ENCODE results near the gene CDH23. TPM values are rescaled to one million over a fixed set of nuclear protein-coding genes. Genes with fewer than 3 reads are reported as not detected.

Gene CDH23
- total RNA-seq, 2 experiments from 2014 or later: 4.0 to 4.5 TPM

- DNase-seq: no peak
- ChIA-PET CTCF (interaction anchor here (0.6 to 4.9 kb wide), 15 partner anchors 9 to 497 kb away, joined by 3 to 19 read pairs (median 3); partner anchors contain the start of gene VSIR), POLR2A (interaction anchor here (0.7 kb wide), 1 partner anchor 242 kb away, joined by 3 read pairs; no protein-coding TSS in a partner anchor)
- H3K27ac Mint-ChIP-seq: peak overlapping the region; percentile 41
- no peaks in the 10 kb centered on the region for H3K27me3 Mint-ChIP-seq
- H3K36me3 Mint-ChIP-seq (ENCODE audit: low read depth): peaks cover 5% of the 10 kb centered on the region
- no peaks in the 10 kb centered on the region for H3K9me3 Mint-ChIP-seq
- H3K4me3 Mint-ChIP-seq: no peak overlapping the region
- H3K4me1 Mint-ChIP-seq: peaks cover 2% of the 10 kb centered on the region
Observed at GRCh38 chr10:71811351-71811750, 414.6 kb downstream of the CDH23 start.

GRCh38 chr10:71812016-71812912 lies 415.5 kb downstream of the CDH23 start:
- POLR2A ChIA-PET: interaction anchor here (0.7 kb wide), 1 partner anchor 243 kb away, joined by 3 read pairs; no protein-coding TSS in a partner anchor
- no peaks in the 10 kb centered on the region for H3K9me3 Mint-ChIP-seq

GRCh38 chr10:71812913-71813590 lies 416.3 kb downstream of the CDH23 start:
- H3K27ac Mint-ChIP-seq: no peak overlapping the region
- no peaks in the 10 kb centered on the region for H3K9me3 Mint-ChIP-seq
- ChIA-PET CTCF (interaction anchor here (1.0 to 4.9 kb wide), 7 partner anchors 9 to 494 kb away, joined by 3 to 19 read pairs (median 5); partner anchors contain the start of genes SLC29A3 and VSIR), POLR2A (no interaction called here)
- peaks cover 12% of the 10 kb centered on the region for H3K36me3 Mint-ChIP-seq (ENCODE audit: low read depth)
- peaks cover 2% of the 10 kb centered on the region for H3K4me1 Mint-ChIP-seq
- H3K27me3 Mint-ChIP-seq: no peaks in the 10 kb centered on the region
- H3K4me3 Mint-ChIP-seq: no peak overlapping the region
- DNase-seq: no peak

More at GRCh38 chr10:71812016-71812912, 415.5 kb downstream of the CDH23 start:
- Mint-ChIP-seq H3K27ac (no peak overlapping the region), H3K4me3 (no peak overlapping the region), H3K27me3 (no peaks in the 10 kb centered on the region), H3K4me1 (peaks cover 2% of the 10 kb centered on the region), H3K36me3 (ENCODE audit: low read depth) (peaks cover 9% of the 10 kb centered on the region)
- peak; percentile 77 for DNase-seq
- CTCF ChIA-PET: interaction anchor here (0.7 to 4.9 kb wide), 17 partner anchors 8 to 498 kb away, joined by 3 to 19 read pairs (median 4); partner anchors contain the start of genes SLC29A3 and VSIR

GRCh38 chr10:71814922-71815411 lies 418.2 kb downstream of the CDH23 start:
- H3K4me3 Mint-ChIP-seq: no peak overlapping the region
- ChIA-PET POLR2A (no interaction called here), CTCF (interaction anchor here (1.8 to 4.9 kb wide), 2 partner anchors 22 to 41 kb away, joined by 6 to 19 read pairs; partner anchors contain the start of gene VSIR)
- peaks cover 22% of the 10 kb centered on the region for H3K36me3 Mint-ChIP-seq (ENCODE audit: low read depth)
- H3K27me3 Mint-ChIP-seq: no peaks in the 10 kb centered on the region
- H3K27ac Mint-ChIP-seq: no peak overlapping the region
- H3K9me3 Mint-ChIP-seq: no peaks in the 10 kb centered on the region
- H3K4me1 Mint-ChIP-seq: peaks cover 2% of the 10 kb centered on the region
- no peak for DNase-seq

GRCh38 chr10:71815515-71816130 lies 418.9 kb downstream of the CDH23 start:
- ChIA-PET POLR2A (no interaction called here), CTCF (interaction anchor here (1.8 to 4.9 kb wide), 2 partner anchors 21 to 42 kb away, joined by 6 to 19 read pairs; partner anchors contain the start of gene VSIR)
- no peak overlapping the region for H3K27ac Mint-ChIP-seq
- no peak overlapping the region for H3K4me3 Mint-ChIP-seq
- peaks cover 22% of the 10 kb centered on the region for H3K36me3 Mint-ChIP-seq (ENCODE audit: low read depth)
- H3K9me3 Mint-ChIP-seq: no peaks in the 10 kb centered on the region
- DNase-seq: no peak
- peaks cover 2% of the 10 kb centered on the region for H3K4me1 Mint-ChIP-seq
- no peaks in the 10 kb centered on the region for H3K27me3 Mint-ChIP-seq

GRCh38 chr10:71816421-71816851 lies 419.7 kb downstream of the CDH23 start:
- no peak for DNase-seq
- no peak overlapping the region for H3K27ac Mint-ChIP-seq
- CTCF ChIA-PET: interaction anchor here (1.8 kb wide), 1 partner anchor 21 kb away, joined by 6 read pairs; no protein-coding TSS in a partner anchor
- no peak overlapping the region for H3K4me3 Mint-ChIP-seq
- H3K36me3 Mint-ChIP-seq (ENCODE audit: low read depth): peaks cover 29% of the 10 kb centered on the region
- POLR2A ChIA-PET: no interaction called here
- H3K4me1 Mint-ChIP-seq: peaks cover 2% of the 10 kb centered on the region
- no peaks in the 10 kb centered on the region for H3K27me3 Mint-ChIP-seq
- H3K9me3 Mint-ChIP-seq: no peaks in the 10 kb centered on the region

GRCh38 chr10:71816936-71817618 lies 420.4 kb downstream of the CDH23 start:
- DNase-seq: no peak
- no peaks in the 10 kb centered on the region for H3K9me3 Mint-ChIP-seq
- H3K4me3 Mint-ChIP-seq: no peak overlapping the region
- POLR2A ChIA-PET: no interaction called here
- CTCF ChIA-PET: interaction anchor here (1.8 kb wide), 1 partner anchor 20 kb away, joined by 6 read pairs; no protein-coding TSS in a partner anchor
- H3K4me1 Mint-ChIP-seq: peaks cover 8% of the 10 kb centered on the region
- no peaks in the 10 kb centered on the region for H3K27me3 Mint-ChIP-seq
- H3K36me3 Mint-ChIP-seq (ENCODE audit: low read depth): peaks cover 33% of the 10 kb centered on the region
- H3K27ac Mint-ChIP-seq: no peak overlapping the region

- Mint-ChIP-seq H3K27ac (no peak overlapping the region), H3K4me3 (no peak overlapping the region), H3K27me3 (no peaks in the 10 kb centered on the region), H3K4me1 (peaks cover 14% of the 10 kb centered on the region), H3K36me3 (ENCODE audit: low read depth) (peaks cover 33% of the 10 kb centered on the region), H3K9me3 (no peaks in the 10 kb centered on the region)
- CTCF ChIA-PET: interaction anchor here (1.4 kb wide), 1 partner anchor 110 kb away, joined by 3 read pairs; no protein-coding TSS in a partner anchor
- POLR2A ChIA-PET: no interaction called here
- DNase-seq: no peak
Observed at GRCh38 chr10:71817831-71818655, 421.3 kb downstream of the CDH23 start.

- Mint-ChIP-seq H3K27me3 (no peaks in the 10 kb centered on the region), H3K36me3 (ENCODE audit: low read depth) (peaks cover 35% of the 10 kb centered on the region), H3K4me3 (no peak overlapping the region), H3K9me3 (no peaks in the 10 kb centered on the region), H3K27ac (no peak overlapping the region), H3K4me1 (peaks cover 14% of the 10 kb centered on the region)
- POLR2A ChIA-PET: no interaction called here
- DNase-seq: no peak
- CTCF ChIA-PET: interaction anchor here (1.4 kb wide), 1 partner anchor 111 kb away, joined by 3 read pairs; no protein-coding TSS in a partner anchor
Observed at GRCh38 chr10:71818674-71819260, 422.0 kb downstream of the CDH23 start.

- POLR2A ChIA-PET: no interaction called here
- Mint-ChIP-seq H3K4me3 (no peak overlapping the region), H3K36me3 (ENCODE audit: low read depth) (peaks cover 35% of the 10 kb centered on the region), H3K9me3 (no peaks in the 10 kb centered on the region), H3K4me1 (peaks cover 14% of the 10 kb centered on the region), H3K27ac (no peak overlapping the region), H3K27me3 (no peaks in the 10 kb centered on the region)
- CTCF ChIA-PET: interaction anchor here (1.4 kb wide), 1 partner anchor 112 kb away, joined by 3 read pairs; no protein-coding TSS in a partner anchor
- DNase-seq: no peak
Observed at GRCh38 chr10:71819441-71819861, 422.7 kb downstream of the CDH23 start.

- Mint-ChIP-seq H3K27ac (no peak overlapping the region), H3K27me3 (no peaks in the 10 kb centered on the region), H3K36me3 (ENCODE audit: low read depth) (peaks cover 38% of the 10 kb centered on the region), H3K4me1 (peaks cover 14% of the 10 kb centered on the region), H3K4me3 (no peak overlapping the region), H3K9me3 (no peaks in the 10 kb centered on the region)
- ChIA-PET POLR2A (no interaction called here), CTCF (interaction anchor here (0.9 kb wide), 1 partner anchor 9 kb away, joined by 5 read pairs; no protein-coding TSS in a partner anchor)
- DNase-seq: no peak
Observed at GRCh38 chr10:71819985-71820384, 423.3 kb downstream of the CDH23 start.

All from activated CD4-positive, alpha-beta T cell treated with anti-CD3 and anti-CD28 coated beads, Interleukin-2, amount 10 ng/mL, durations not matched to agents 7 days and 5 days (primary cell).